Uterus (tissue), 2 donors: ENCODE results near the gene BBLN.

Experiments used
- CTCF ChIP-seq, 4 experiments: fragments of 200-600 bp in 2 of 4; fragments of 450-650 bp in 2 of 4; sonication (generic) in 2 of 4; IDR thresholded peaks; one replicate each; pipeline ENCODE4 v1.5.1; 2016 to 2019; ENCODE audit warnings: antibody characterized with exemption in 4 of 4, mild to moderate bottlenecking in 2 of 4, moderate library complexity in 1 of 4
- POLR2A ChIP-seq, 2 donors: fragments of 450-650 bp; IDR thresholded peaks; one replicate each; pipeline ENCODE4 v1.6.1; 2016; ENCODE audit warnings: antibody characterized with exemption in 2 of 2, mild to moderate bottlenecking in 1 of 2, moderate library complexity in 1 of 2

GRCh38 chr9:128169492-128169891 is 9.4 kb downstream of the BBLN start:
- TF ChIP-seq CTCF (IDR thresholded peaks at IDR 0.05) (no peak), POLR2A (IDR thresholded peaks at IDR 0.05) (no peak)
